G401 (cell line): ENCODE measurements around the gene MYO18B. TPM values are rescaled to one million over a fixed set of nuclear protein-coding genes. Genes with fewer than 3 reads are reported as not detected.
A peak's percentile ranks its signal among the peaks of the same experiment; 100 is the strongest.

Experiments
- DNase-seq: peaks from one replicate; pipeline ENCODE4 v3.0.0-alpha.2; 2015; ENCODE audit warnings: low spot score
- in situ Hi-C: cut with HindIII; loops from 2 replicates; pipeline ENCODE4 v1.10.0; 2016; ENCODE audit warnings: low sequenced_read_pairs, mixed read lengths
- total RNA-seq: library from RNA; depleted of rRNA; stranded (reverse); fragments of >200 nt; shearing (Covaris generic); gene quantifications from 2 replicates; pipeline ENCODE4 v1.2.3, GENCODE V29; 2014

MYO18B gene
- total RNA-seq, 1 experiment from 2014 or later: not detected

- no peak for DNase-seq
- in situ Hi-C loops: no loop called here
Observed at GRCh38 chr22:25764270-25765015, 22.5 kb downstream of the MYO18B start.

- in situ Hi-C loops: no loop called here
- DNase-seq: peak; percentile 87
Observed at GRCh38 chr22:25765016-25765367, 23.0 kb downstream of the MYO18B start.

GRCh38 chr22:25765801-25766200 is 23.8 kb downstream of the MYO18B start:
- in situ Hi-C loops: no loop called here
- DNase-seq: no peak

- no peak for DNase-seq
- in situ Hi-C loops: no loop called here
Observed at GRCh38 chr22:25766418-25766817, 24.4 kb downstream of the MYO18B start.

GRCh38 chr22:25770333-25770732 is 28.3 kb downstream of the MYO18B start:
- in situ Hi-C loops: loop anchor here (10.0 kb wide), 1 partner anchor 554 kb away; no protein-coding TSS in a partner anchor

GRCh38 chr22:25772288-25772687 is 30.3 kb downstream of the MYO18B start:
- no peak for DNase-seq
- in situ Hi-C loops: loop anchor here (10.0 kb wide), 1 partner anchor 553 kb away; no protein-coding TSS in a partner anchor

More at GRCh38 chr22:25770333-25770732, 28.3 kb downstream of the MYO18B start:
- DNase-seq: no peak

- DNase-seq: no peak
Observed at GRCh38 chr22:25774575-25775026, 32.6 kb downstream of the MYO18B start.

GRCh38 chr22:25775531-25775930 is 33.5 kb downstream of the MYO18B start:
- in situ Hi-C loops: loop anchor here (10.0 kb wide), 1 partner anchor 549 kb away; no protein-coding TSS in a partner anchor
- peak; percentile 58 for DNase-seq

More at GRCh38 chr22:25774575-25775026, 32.6 kb downstream of the MYO18B start:
- in situ Hi-C loops: loop anchor here (10.0 kb wide), 1 partner anchor 550 kb away; no protein-coding TSS in a partner anchor

- DNase-seq: no peak
- in situ Hi-C loops: loop anchor here (10.0 kb wide), 1 partner anchor 547 kb away; no protein-coding TSS in a partner anchor
Observed at GRCh38 chr22:25777411-25777810, 35.4 kb downstream of the MYO18B start.

GRCh38 chr22:25777870-25778269 is 35.9 kb downstream of the MYO18B start:
- in situ Hi-C loops: loop anchor here (10.0 kb wide), 1 partner anchor 547 kb away; no protein-coding TSS in a partner anchor
- DNase-seq: peak; percentile 73

GRCh38 chr22:25779426-25779825 is 37.4 kb downstream of the MYO18B start:
- in situ Hi-C loops: loop anchor here (10.0 kb wide), 1 partner anchor 545 kb away; no protein-coding TSS in a partner anchor
- DNase-seq: no peak

GRCh38 chr22:25779890-25780289 is 37.9 kb downstream of the MYO18B start:
- DNase-seq: no peak
- in situ Hi-C loops: loop anchor here (10.0 kb wide), 1 partner anchor 545 kb away; no protein-coding TSS in a partner anchor

GRCh38 chr22:25780673-25781072 is 38.7 kb downstream of the MYO18B start:
- DNase-seq: no peak
- in situ Hi-C loops: no loop called here

GRCh38 chr22:25781801-25782200 is 39.8 kb downstream of the MYO18B start:
- in situ Hi-C loops: no loop called here

GRCh38 chr22:25782831-25783230 is 40.8 kb downstream of the MYO18B start:
- no peak for DNase-seq
- in situ Hi-C loops: no loop called here

More at GRCh38 chr22:25781801-25782200, 39.8 kb downstream of the MYO18B start:
- no peak for DNase-seq

GRCh38 chr22:25783856-25784255 is 41.9 kb downstream of the MYO18B start:
- in situ Hi-C loops: no loop called here
- no peak for DNase-seq

GRCh38 chr22:25786165-25786564 is 44.2 kb downstream of the MYO18B start:
- in situ Hi-C loops: no loop called here
- no peak for DNase-seq

- in situ Hi-C loops: no loop called here
- DNase-seq: no peak
Observed at GRCh38 chr22:25791556-25791955, 49.6 kb downstream of the MYO18B start.

- no peak for DNase-seq
- in situ Hi-C loops: no loop called here
Observed at GRCh38 chr22:25795478-25795877, 53.5 kb downstream of the MYO18B start.

- in situ Hi-C loops: no loop called here
Observed at GRCh38 chr22:25797498-25798290, 55.7 kb downstream of the MYO18B start.

More at GRCh38 chr22:25797498-25798290, 55.7 kb downstream of the MYO18B start:
- peak; percentile 59 for DNase-seq
